ENCODE data around the gene DYNC1I1.

The DYNC1I1 gene

DNA sequence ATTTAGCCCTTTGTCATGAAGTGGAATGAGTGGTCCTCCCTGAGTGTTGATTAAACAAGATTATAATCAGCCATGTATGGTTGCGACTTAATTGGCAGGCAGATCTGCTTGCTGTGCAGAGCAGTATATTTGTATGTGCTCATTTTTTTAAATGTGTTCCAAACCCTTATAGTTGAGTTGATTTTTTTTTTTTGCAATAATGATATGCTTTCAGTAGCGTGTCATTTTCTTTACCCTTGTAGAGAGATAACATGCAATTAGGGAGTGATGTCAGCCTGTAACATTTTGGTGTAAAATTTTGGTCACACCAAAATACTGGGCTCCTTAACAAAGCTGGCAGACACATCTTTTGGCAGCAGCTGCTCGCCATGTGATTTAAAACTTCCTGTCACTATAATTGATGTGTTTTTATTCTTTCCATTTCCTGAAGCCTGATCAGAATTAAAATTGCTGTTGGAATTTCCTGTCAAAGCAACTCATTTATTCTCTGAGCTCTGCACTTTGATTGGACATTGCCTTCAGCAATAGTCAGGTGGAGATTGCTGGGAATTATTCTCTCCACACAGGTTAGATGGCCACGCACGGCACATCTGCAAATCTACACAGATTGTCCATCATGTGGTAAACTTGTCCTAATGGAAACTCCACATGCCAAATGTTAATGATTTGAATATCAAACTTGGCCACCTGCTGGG is 125.3 kb downstream of the DYNC1I1 start:
- Histone ChIP-seq H3K4me2 (no peak overlapping the region), H2AFZ (ENCODE audit: low read depth) (no peak overlapping the region), H3K4me3 (IDR thresholded peaks at IDR 0.05; ENCODE audit: insufficient read depth, low read depth, low read length) (no peak overlapping the region), H3K79me2 (ENCODE audit: insufficient read depth, low read depth) (no peaks in the 10 kb centered on the region), H3K4me1 (ENCODE audit: low read depth, poor library complexity, severe bottlenecking) (no peaks in the 10 kb centered on the region), H3K9ac (no peak overlapping the region), H4K20me1 (ENCODE audit: insufficient read depth) (no peaks in the 10 kb centered on the region), H3K36me3 (ENCODE audit: insufficient read depth) (no peaks in the 10 kb centered on the region), H3K27me3 (ENCODE audit: insufficient read depth, low read depth) (no peaks in the 10 kb centered on the region), H3K27ac (no peak overlapping the region)
- TF ChIP-seq, protein P1, sequence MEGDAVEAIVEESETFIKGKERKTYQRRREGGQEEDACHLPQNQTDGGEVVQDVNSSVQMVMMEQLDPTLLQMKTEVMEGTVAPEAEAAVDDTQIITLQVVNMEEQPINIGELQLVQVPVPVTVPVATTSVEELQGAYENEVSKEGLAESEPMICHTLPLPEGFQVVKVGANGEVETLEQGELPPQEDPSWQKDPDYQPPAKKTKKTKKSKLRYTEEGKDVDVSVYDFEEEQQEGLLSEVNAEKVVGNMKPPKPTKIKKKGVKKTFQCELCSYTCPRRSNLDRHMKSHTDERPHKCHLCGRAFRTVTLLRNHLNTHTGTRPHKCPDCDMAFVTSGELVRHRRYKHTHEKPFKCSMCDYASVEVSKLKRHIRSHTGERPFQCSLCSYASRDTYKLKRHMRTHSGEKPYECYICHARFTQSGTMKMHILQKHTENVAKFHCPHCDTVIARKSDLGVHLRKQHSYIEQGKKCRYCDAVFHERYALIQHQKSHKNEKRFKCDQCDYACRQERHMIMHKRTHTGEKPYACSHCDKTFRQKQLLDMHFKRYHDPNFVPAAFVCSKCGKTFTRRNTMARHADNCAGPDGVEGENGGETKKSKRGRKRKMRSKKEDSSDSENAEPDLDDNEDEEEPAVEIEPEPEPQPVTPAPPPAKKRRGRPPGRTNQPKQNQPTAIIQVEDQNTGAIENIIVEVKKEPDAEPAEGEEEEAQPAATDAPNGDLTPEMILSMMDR (conservative IDR thresholded peaks at IDR 0.05; ENCODE audit: low read depth, low read length): no peak

DNA sequence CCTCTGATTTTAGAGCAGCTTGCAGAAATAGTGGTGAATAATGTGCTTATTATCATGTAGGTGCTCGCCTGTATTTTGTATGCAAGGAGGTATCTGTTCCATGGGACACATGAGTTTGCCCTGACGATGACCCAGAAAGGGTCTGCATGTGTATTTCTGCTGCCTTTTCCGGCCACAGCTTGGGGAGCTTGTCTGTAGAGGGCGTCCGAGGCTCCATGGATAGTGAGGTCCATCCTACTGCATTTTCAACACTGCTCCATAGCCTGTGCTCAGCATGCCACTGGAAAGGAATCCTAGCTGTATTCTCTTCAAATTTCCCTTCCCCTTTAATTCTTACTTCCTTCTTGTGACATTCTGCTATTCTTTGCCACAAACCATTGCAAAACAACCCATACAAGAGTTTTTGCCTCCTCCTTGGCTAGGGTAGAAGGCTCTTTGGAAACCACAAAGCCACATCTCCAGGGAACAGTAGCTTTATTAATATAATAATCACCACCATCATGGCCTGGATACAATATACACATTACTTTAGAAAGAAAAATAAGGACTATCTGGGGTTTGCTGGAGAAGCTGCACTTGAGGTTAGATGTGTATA is 127.7 kb downstream of the DYNC1I1 start:
- TF ChIP-seq, protein P1 (conservative IDR thresholded peaks at IDR 0.05; ENCODE audit: low read depth, low read length): no peak
- H4K20me1 ChIP-seq (ENCODE audit: insufficient read depth): no peaks in the 10 kb centered on the region
- no peaks in the 10 kb centered on the region for H3K36me3 ChIP-seq (ENCODE audit: insufficient read depth)
- no peak overlapping the region for H3K4me3 ChIP-seq (IDR thresholded peaks at IDR 0.05; ENCODE audit: insufficient read depth, low read depth, low read length)
- H3K9ac ChIP-seq: no peak overlapping the region
- no peaks in the 10 kb centered on the region for H3K4me1 ChIP-seq (ENCODE audit: low read depth, poor library complexity, severe bottlenecking)
- no peaks in the 10 kb centered on the region for H3K27me3 ChIP-seq (ENCODE audit: insufficient read depth, low read depth)
- H3K4me2 ChIP-seq: no peak overlapping the region
- no peak overlapping the region for H3K27ac ChIP-seq
- no peak overlapping the region for H2AFZ ChIP-seq (ENCODE audit: low read depth)
- H3K79me2 ChIP-seq (ENCODE audit: insufficient read depth, low read depth): no peaks in the 10 kb centered on the region

DNA sequence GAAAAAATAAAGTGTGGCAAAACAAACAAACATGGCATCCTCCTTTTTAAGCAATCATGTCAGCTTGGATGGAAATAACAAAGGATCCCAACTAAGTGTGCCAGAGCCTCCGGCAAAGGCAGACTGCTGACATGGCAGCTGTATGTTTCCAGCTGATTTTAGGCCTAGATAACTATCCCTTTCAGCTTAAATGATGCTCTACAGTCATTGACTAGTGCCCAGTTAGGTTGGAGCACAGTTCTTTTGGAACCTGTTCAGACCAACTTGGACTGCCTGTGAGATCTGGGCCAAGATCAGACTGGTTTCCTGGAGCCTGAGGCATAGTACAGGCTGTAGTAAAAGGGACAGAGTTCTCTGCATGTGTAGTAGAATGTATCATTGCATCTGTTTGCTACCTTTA is 128.7 kb downstream of the DYNC1I1 start:
- no peaks in the 10 kb centered on the region for H3K79me2 ChIP-seq (ENCODE audit: insufficient read depth, low read depth)
- TF ChIP-seq, protein P1 (conservative IDR thresholded peaks at IDR 0.05; ENCODE audit: low read depth, low read length): no peak
- no peaks in the 10 kb centered on the region for H3K4me1 ChIP-seq (ENCODE audit: low read depth, poor library complexity, severe bottlenecking)
- no peak overlapping the region for H3K4me3 ChIP-seq (IDR thresholded peaks at IDR 0.05; ENCODE audit: insufficient read depth, low read depth, low read length)
- no peak overlapping the region for H3K27ac ChIP-seq
- H4K20me1 ChIP-seq (ENCODE audit: insufficient read depth): no peaks in the 10 kb centered on the region
- no peak overlapping the region for H3K9ac ChIP-seq
- no peak overlapping the region for H2AFZ ChIP-seq (ENCODE audit: low read depth)
- no peaks in the 10 kb centered on the region for H3K36me3 ChIP-seq (ENCODE audit: insufficient read depth)
- H3K4me2 ChIP-seq: no peak overlapping the region
- no peaks in the 10 kb centered on the region for H3K27me3 ChIP-seq (ENCODE audit: insufficient read depth, low read depth)

DNA sequence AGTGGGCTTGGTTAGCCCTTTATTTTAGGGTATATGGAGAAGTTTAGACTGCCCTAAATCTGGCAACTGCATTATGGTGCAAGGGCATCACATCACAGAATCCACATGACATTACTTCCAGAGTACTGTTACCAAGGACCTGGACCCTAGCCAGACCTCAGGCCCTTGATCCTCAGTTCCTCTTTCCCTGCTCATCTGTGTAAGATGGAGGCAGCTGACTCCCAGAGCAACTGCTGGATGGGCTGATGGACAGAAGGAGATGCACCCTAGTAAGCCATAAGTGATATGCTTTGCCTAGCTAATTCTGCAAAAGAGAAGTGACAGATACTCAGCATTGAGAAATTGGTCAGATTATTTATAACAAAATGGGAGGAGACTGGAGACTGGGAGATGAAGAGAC is 131.7 kb downstream of the DYNC1I1 start:
- Histone ChIP-seq H3K79me2 (ENCODE audit: insufficient read depth, low read depth) (no peaks in the 10 kb centered on the region), H3K27ac (no peak overlapping the region), H3K4me3 (IDR thresholded peaks at IDR 0.05; ENCODE audit: insufficient read depth, low read depth, low read length) (no peak overlapping the region), H3K27me3 (ENCODE audit: insufficient read depth, low read depth) (no peaks in the 10 kb centered on the region), H3K4me2 (no peak overlapping the region), H3K4me1 (ENCODE audit: low read depth, poor library complexity, severe bottlenecking) (peaks cover 3% of the 10 kb centered on the region), H4K20me1 (ENCODE audit: insufficient read depth) (no peaks in the 10 kb centered on the region), H2AFZ (ENCODE audit: low read depth) (no peak overlapping the region), H3K36me3 (ENCODE audit: insufficient read depth) (no peaks in the 10 kb centered on the region), H3K9ac (no peak overlapping the region)
- TF ChIP-seq, protein P1 (conservative IDR thresholded peaks at IDR 0.05; ENCODE audit: low read depth, low read length): no peak

Measured in KMS-11 (cell line).